Stimulated activated CD8-positive, alpha-beta memory T cell treated with anti-CD3 and anti-CD28 coated beads, Interleukin-2, amount 100 ng/mL, for 1 hour (primary cell): Measurements from ENCODE around the gene ABAT.
"Not testable (repeated sequence)": the region's sequence is repeated elsewhere in the genome, so short reads cannot be mapped to it uniquely, and the experiment has no call there.

ENCODE experiments used
- DNase-seq, 2 donors: peaks; one replicate each; pipeline ENCODE4 v3.0.0-alpha.2; 2020; ENCODE audit warnings: low read depth in 2 of 2

The ABAT gene

GRCh38 chr16:8742068-8742467 is 67.7 kb downstream of the ABAT start:
- DNase-seq: no peak

- DNase-seq: not testable (repeated sequence)
Measured at GRCh38 chr16:8748944-8749343, 74.5 kb downstream of the ABAT start.

- DNase-seq: no peak
Measured at GRCh38 chr16:8751481-8752311, 77.3 kb downstream of the ABAT start.

- no peak for DNase-seq
Measured at GRCh38 chr16:8752706-8753105, 78.3 kb downstream of the ABAT start.

- no peak for DNase-seq
Measured at GRCh38 chr16:8753416-8754054, 79.1 kb downstream of the ABAT start.

GRCh38 chr16:8756755-8757154 is 82.3 kb downstream of the ABAT start:
- DNase-seq: no peak

- no peak for DNase-seq
Measured at GRCh38 chr16:8758022-8758421, 83.6 kb downstream of the ABAT start.

- DNase-seq: no peak
Measured at GRCh38 chr16:8760021-8760420, 85.6 kb downstream of the ABAT start.

GRCh38 chr16:8761078-8761477 is 86.7 kb downstream of the ABAT start:
- no peak for DNase-seq

GRCh38 chr16:8762254-8762653 is 87.8 kb downstream of the ABAT start:
- DNase-seq: no peak

- no peak for DNase-seq
Measured at GRCh38 chr16:8763083-8763482, 88.7 kb downstream of the ABAT start.

GRCh38 chr16:8763899-8764298 is 89.5 kb downstream of the ABAT start:
- no peak for DNase-seq

GRCh38 chr16:8764525-8765250 is 90.3 kb downstream of the ABAT start:
- no peak for DNase-seq

- DNase-seq: no peak
Measured at GRCh38 chr16:8767176-8767575, 92.8 kb downstream of the ABAT start.

- no peak for DNase-seq
Measured at GRCh38 chr16:8768283-8768682, 93.9 kb downstream of the ABAT start.

- no peak for DNase-seq
Measured at GRCh38 chr16:8768692-8769091, 94.3 kb downstream of the ABAT start.

GRCh38 chr16:8773537-8773936 is 99.1 kb downstream of the ABAT start:
- DNase-seq: no peak

- no peak for DNase-seq
Measured at GRCh38 chr16:8774208-8774607, 99.8 kb downstream of the ABAT start.

GRCh38 chr16:8775359-8775758 is 100.9 kb downstream of the ABAT start:
- DNase-seq: no peak

- no peak for DNase-seq
Measured at GRCh38 chr16:8776129-8776584, 101.7 kb downstream of the ABAT start.

GRCh38 chr16:8777217-8777616 is 102.8 kb downstream of the ABAT start:
- no peak for DNase-seq

GRCh38 chr16:8781797-8782196 is 107.4 kb downstream of the ABAT start:
- no peak for DNase-seq

GRCh38 chr16:8782673-8783072 is 108.3 kb downstream of the ABAT start:
- no peak for DNase-seq
